ENCODE data around the gene RAPGEF5. TPM values are rescaled to one million over a fixed set of nuclear protein-coding genes. Genes with fewer than 3 reads are reported as not detected.

RAPGEF5 gene
- total RNA-seq, 3 donors from 2014 or later = 0.21 to 1.3 (median 0.56) TPM

DNA sequence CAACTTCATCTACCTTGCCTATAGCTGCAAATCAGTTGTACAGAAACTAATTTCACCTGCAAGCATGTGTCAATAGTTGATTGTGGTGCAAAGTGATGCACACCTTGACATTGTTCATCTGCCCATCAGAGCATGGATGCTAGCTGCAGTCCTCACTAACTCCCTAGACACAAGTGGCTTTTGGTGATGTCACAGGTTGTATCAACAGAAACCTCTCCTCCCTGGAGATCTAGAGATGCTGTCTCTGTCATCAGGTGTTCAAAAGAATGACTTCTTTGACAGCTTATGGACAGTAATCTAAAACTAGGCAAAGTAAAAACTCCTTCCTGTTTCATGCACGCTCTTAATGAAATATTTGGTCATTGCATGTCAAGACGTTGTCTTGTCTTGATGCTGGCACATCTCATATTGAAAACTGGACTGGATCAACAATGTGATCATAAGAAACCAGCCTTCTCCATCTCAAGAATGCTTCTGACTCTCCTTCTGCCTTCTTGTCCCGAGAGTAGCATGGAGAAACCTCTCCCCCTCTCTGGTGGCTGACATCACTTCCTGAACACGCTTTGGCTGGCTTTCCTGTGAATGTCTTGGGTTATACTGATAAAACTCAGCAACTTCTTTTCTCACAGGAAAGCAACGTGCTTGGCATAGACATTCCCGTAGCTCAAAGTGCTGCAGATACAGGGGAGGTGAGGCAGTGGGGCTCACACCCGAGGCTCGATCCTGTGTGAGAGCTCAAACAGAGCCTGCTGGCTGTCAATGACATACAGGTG lies 235.1 kb downstream of the RAPGEF5 start:
- Mint-ChIP-seq H3K27me3 (ENCODE audit: low read depth) (peaks cover 23% of the 10 kb centered on the region), H3K9me3 (no peaks in the 10 kb centered on the region), H3K4me3 (peak overlapping the region; percentile 19), H3K4me1 (ENCODE audit: low read depth) (peaks cover 8% of the 10 kb centered on the region), H3K36me3 (ENCODE audit: insufficient read depth) (no peaks in the 10 kb centered on the region)
- peak in 1 of 2 donors; percentile 37 for ATAC-seq
- no peak for DNase-seq

DNA sequence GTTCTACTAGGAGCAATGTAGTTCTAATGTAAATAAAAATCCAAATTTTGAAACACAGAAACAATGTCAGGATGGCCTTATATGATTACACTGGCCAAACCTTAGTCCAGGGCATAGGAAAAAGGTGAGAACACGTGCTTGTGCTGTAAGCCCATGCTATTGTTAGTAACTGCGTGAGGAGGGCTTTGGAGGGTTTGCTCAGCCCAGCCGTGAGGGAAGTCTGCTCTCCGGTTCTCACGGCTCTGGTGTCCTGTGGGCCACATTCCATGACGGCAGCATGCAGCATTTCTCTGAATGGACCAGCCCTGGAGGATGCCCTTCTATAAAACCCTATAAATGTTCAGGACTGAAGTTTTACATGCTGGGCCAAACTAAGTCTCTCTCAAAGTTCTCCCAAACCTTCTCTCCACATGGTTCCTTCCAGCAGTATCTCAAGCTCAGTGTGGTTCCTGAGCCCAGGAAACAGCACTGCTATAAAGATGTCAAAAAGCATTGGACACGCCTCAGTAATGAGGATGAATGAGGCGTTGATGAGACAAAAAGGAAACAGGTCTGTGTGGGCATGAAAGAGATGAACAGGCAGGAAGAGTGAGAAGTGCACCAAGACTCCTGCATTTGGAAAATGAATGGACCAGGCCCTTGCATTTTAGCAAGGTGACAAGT lies 236.4 kb downstream of the RAPGEF5 start:
- Mint-ChIP-seq H3K27me3 (ENCODE audit: low read depth) (peaks cover 17% of the 10 kb centered on the region), H3K4me1 (ENCODE audit: low read depth) (peaks cover 8% of the 10 kb centered on the region), H3K4me3 (no peak overlapping the region), H3K9me3 (no peaks in the 10 kb centered on the region), H3K36me3 (ENCODE audit: insufficient read depth) (no peaks in the 10 kb centered on the region)
- ATAC-seq = no peak
- DNase-seq = no peak

DNA sequence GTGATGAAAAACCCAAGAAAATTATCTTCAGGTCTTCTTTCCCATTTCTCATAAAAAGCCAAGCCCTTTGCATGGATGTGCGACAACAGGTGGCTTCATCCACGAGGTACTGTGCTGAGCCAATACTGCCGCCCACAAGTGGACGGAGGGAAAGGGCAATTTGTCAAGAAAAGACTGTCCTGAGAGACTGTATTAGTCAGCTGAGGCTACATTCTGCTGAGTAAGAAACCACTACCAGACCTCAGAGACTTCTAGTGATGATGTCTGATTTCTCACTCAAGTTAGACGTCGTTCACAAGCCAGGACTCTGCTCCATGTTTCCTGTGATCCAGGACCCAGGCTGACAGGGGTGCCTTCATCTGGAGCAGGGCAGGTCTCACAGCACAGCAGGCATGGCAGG lies 239.7 kb downstream of the RAPGEF5 start:
- Mint-ChIP-seq H3K4me3 (no peak overlapping the region), H3K9me3 (no peaks in the 10 kb centered on the region), H3K36me3 (ENCODE audit: insufficient read depth) (no peaks in the 10 kb centered on the region), H3K27me3 (ENCODE audit: low read depth) (peaks cover 7% of the 10 kb centered on the region), H3K4me1 (ENCODE audit: low read depth) (peaks cover 6% of the 10 kb centered on the region)
- ATAC-seq = no peak
- no peak for DNase-seq

DNA sequence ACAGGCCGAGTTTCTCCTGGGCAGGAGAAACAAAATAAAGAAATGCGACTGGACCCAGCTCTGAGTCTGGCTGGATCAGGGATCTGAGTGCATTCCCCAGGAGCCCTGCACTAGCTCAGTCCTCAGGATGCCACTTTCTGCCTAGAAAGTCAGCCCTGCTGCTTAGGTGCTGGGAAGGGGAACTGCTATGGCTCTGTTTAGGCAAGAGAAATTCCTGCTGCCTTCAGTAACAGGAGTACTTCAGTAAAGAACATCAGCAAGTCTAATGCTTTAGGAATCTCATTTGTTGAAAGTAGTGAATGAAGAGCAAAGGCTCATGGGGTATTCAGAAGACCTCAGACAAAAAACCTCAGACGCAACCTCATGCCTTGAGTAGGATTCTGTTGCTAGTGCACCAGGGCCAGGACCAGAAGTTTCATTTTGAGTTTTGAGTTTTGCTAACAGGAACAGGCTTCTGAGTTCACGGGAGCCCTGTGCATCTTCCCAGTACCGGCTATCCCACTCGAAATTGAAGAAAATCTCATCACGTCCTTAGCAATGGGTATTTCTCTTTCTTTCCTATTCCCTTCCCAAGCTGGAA lies 240.4 kb downstream of the RAPGEF5 start:
- ATAC-seq (no peak), DNase-seq (no peak)
- no peaks in the 10 kb centered on the region for H3K36me3 Mint-ChIP-seq (ENCODE audit: insufficient read depth)
- peaks cover 9% of the 10 kb centered on the region for H3K27me3 Mint-ChIP-seq (ENCODE audit: low read depth)
- H3K4me3 Mint-ChIP-seq = no peak overlapping the region
- no peaks in the 10 kb centered on the region for H3K9me3 Mint-ChIP-seq
- no peaks in the 10 kb centered on the region for H3K4me1 Mint-ChIP-seq (ENCODE audit: low read depth)

DNA sequence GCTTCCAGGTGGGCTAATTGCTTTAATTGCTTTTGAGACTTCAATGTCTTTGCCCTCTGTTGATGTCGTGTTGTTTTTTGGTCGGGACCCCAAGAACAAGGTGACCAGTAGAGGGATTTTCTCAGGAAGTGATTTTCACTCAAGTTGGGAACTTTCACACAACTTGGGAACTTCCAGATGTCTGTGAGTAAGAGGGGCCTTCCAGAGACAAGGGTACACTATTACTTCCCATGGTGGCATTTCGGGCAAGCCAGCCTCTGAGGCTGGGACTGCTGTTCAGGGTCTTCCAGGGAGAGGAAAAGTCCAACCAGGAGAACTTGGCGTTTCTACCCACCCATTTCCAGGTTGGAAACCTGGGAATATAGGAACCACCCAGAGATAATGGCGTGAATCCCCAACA lies 241.3 kb downstream of the RAPGEF5 start:
- Mint-ChIP-seq H3K4me3 (no peak overlapping the region), H3K9me3 (no peaks in the 10 kb centered on the region)
- no peak for DNase-seq

DNA sequence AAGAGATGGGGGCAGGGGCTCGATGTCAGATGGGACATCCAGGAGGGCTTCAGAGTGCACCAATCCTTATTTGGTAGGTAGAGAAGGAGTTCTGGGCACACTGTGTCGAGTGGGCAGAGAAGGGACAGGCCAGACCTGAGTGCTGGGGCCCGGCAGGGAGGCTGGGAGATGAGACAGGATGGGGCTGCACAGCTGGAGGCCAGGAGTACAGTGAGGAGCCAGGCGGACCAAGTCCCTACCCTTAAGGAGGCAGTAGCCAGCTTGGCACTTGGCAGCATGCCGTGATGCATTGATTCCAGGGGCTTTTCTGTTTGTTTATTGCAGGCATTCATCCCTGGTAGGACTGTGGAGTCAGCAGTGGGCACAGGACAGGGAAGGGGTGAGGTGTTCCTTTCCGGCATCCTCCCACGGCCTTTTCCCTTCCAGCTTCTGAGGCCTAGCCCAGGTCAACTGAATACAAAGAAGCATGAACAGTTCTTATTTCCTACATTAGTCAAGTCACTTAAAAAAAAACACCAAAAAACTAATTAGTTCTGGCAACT lies 242.4 kb downstream of the RAPGEF5 start:
- Mint-ChIP-seq H3K4me1 (ENCODE audit: low read depth) (no peaks in the 10 kb centered on the region), H3K27me3 (ENCODE audit: low read depth) (peaks cover 14% of the 10 kb centered on the region), H3K9me3 (no peaks in the 10 kb centered on the region), H3K36me3 (ENCODE audit: insufficient read depth) (no peaks in the 10 kb centered on the region), H3K4me3 (no peak overlapping the region)
- ATAC-seq (no peak), DNase-seq (no peak)

More for the DNA sequence above, 241.3 kb downstream of the RAPGEF5 start:
- ATAC-seq = no peak
- H3K27me3 Mint-ChIP-seq (ENCODE audit: low read depth) = peaks cover 13% of the 10 kb centered on the region
- no peaks in the 10 kb centered on the region for H3K4me1 Mint-ChIP-seq (ENCODE audit: low read depth)
- H3K36me3 Mint-ChIP-seq (ENCODE audit: insufficient read depth) = no peaks in the 10 kb centered on the region

DNA sequence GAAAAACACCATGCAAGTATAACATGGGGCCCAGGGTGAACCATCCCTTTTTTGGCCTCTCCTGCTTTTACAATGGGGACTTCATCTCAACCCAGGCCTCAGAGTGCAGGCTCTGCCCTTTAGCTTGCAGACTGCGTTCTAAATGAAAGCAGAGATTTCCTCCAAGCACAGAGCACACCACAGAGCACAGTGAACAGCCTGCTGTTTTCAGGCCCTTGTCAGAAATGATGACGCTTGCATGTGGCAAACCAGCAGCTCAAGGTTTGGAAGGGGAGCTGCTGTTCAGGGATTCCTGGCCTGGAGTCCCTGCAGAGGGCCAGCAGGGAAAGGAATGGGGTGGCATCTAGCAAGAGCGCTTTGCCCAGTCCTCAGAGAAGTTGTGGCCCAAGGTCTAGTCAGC lies 243.9 kb downstream of the RAPGEF5 start:
- Mint-ChIP-seq H3K36me3 (ENCODE audit: insufficient read depth) (no peaks in the 10 kb centered on the region), H3K9me3 (no peaks in the 10 kb centered on the region), H3K4me1 (ENCODE audit: low read depth) (no peaks in the 10 kb centered on the region), H3K27me3 (ENCODE audit: low read depth) (peaks cover 16% of the 10 kb centered on the region), H3K4me3 (no peak overlapping the region)
- DNase-seq (no peak), ATAC-seq (no peak)

DNA sequence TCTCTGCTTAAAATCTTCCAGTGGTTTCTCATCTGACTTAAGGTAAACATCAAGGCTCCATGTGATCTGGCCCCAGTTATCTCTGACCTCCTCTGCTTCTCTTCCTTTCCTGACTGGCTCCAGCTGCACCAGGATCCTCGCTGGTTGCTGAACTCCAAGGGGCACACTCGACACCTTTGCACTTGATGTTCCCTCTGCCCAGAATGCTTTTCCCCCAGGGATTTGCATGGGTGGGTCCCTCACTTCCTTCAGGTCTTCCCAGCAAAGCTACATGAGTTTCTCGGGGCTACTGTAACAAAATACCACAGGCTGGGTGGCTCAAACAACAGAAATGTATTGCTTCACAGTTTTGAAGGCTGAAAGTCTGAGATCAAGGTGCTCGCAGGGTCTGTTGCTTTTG lies 245.3 kb downstream of the RAPGEF5 start:
- Mint-ChIP-seq H3K9me3 (no peaks in the 10 kb centered on the region), H3K4me3 (no peak overlapping the region), H3K36me3 (ENCODE audit: insufficient read depth) (no peaks in the 10 kb centered on the region), H3K27me3 (ENCODE audit: low read depth) (peaks cover 9% of the 10 kb centered on the region), H3K4me1 (ENCODE audit: low read depth) (no peaks in the 10 kb centered on the region)
- ATAC-seq (no peak), DNase-seq (no peak)

DNA sequence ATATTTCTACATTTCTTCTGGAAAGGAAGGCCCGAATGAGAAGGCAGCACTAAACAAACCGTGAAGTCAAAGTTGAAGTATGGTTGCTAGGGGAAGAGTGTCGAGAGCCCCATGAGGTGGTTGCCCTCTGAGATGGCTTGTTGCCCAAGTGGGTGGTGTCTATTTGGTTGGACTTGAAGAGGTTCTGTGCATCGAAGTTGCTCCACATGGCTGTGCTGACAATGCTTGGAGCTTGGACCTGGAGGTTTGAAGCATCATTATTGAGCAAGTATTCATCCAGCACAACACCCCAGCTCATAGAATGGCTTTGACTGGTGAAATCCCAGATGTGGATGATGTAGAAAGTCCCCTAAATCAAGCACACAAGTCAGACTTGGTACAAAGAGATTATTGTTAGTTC lies 246.1 kb downstream of the RAPGEF5 start:
- H3K27me3 Mint-ChIP-seq (ENCODE audit: low read depth) = peaks cover 9% of the 10 kb centered on the region
- ATAC-seq (no peak), DNase-seq (no peak)
- no peaks in the 10 kb centered on the region for H3K4me1 Mint-ChIP-seq (ENCODE audit: low read depth)
- H3K36me3 Mint-ChIP-seq (ENCODE audit: insufficient read depth) = no peaks in the 10 kb centered on the region
- no peak overlapping the region for H3K4me3 Mint-ChIP-seq
- H3K9me3 Mint-ChIP-seq = no peaks in the 10 kb centered on the region

DNA sequence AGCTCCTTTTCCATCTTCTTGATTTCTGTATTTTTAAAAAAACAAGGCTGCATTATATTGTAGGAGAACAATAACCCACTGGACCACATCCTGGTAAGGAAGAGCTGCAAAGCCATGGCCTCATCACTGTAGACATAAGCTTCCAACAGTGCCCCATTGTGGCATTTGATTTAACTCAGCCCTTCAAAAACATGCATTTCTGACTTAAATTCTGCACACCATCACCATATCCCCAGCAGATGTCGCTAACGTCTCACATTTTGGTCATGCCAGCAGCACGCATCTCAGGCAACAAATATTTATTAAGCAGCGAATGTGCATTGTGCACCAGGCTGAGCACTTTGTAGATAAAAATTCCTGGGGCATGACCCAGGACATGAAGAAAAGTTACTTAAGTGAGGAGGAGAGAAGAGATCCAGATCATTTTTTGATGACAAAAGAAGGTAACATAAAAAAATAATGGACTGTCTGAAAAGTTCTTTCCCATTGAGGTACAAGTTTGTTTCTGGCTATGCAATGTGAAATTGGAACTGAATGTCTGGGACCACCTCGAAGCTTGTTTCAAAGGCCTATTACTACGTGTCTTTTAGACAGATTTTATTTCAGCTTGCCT lies 246.6 kb downstream of the RAPGEF5 start:
- H3K27me3 Mint-ChIP-seq (ENCODE audit: low read depth) = peaks cover 9% of the 10 kb centered on the region
- ATAC-seq = peak; percentile 73 to 75
- peak; percentile 52 for DNase-seq
- H3K9me3 Mint-ChIP-seq = no peaks in the 10 kb centered on the region
- H3K36me3 Mint-ChIP-seq (ENCODE audit: insufficient read depth) = no peaks in the 10 kb centered on the region
- no peak overlapping the region for H3K4me3 Mint-ChIP-seq
- H3K4me1 Mint-ChIP-seq (ENCODE audit: low read depth) = no peaks in the 10 kb centered on the region

DNA sequence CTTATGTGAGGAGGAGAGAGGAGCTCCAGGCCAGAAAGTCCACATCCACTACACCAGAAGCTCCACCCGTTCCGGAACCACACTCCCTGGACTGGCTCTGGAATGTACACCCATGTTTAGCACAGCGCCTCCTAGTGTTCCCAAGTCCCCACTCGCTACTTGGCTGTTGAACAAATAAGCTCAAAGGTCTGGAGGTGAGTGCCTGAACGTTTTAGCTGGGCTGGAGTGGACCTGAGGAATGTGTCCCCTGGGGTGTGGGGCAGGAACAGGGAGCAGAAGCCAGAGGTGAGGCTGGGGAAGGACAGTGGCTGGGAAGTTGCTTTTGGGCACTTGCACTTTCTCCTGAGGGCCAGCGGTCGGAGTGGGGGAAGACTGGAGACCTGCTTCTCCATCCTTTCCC lies 247.2 kb downstream of the RAPGEF5 start:
- Mint-ChIP-seq H3K4me3 (no peak overlapping the region), H3K4me1 (ENCODE audit: low read depth) (no peaks in the 10 kb centered on the region), H3K9me3 (no peaks in the 10 kb centered on the region), H3K27me3 (ENCODE audit: low read depth) (peaks cover 9% of the 10 kb centered on the region), H3K36me3 (ENCODE audit: insufficient read depth) (no peaks in the 10 kb centered on the region)
- ATAC-seq = no peak
- no peak for DNase-seq

DNA sequence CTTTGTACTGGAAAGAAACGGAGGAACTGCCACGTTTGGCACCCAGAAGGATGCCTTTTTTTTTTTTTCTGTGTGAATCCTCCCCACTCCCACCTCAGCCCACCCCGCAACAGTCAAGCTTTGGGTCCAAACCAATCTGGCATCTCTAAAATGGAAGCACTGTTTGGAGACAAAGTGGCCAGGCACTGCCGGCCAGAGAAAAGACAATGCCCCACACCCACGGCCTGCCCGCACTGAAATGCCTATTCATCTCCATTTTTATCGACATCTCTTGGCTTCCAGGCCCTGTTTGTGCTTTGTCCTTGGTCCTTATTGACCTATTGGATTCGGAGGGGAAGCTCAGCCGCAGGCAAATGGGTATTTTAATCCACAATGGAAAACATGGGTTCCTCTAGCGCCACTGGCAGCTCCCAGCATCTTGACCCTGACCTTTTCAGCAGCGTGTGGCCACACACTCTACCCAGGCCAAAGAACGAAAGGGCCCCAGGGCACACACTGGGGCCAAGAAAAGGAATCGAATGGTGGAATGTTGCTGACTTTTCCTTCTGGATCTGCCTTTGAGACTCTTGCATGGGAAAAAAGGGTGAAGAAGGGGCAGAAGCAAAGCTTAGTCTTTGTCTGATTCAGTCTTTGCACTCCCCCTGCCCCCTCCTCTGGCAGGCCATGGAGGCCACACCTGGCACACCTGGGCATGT lies 248.7 kb downstream of the RAPGEF5 start:
- Mint-ChIP-seq H3K27me3 (ENCODE audit: low read depth) (peaks cover 13% of the 10 kb centered on the region), H3K4me1 (ENCODE audit: low read depth) (peaks cover 4% of the 10 kb centered on the region), H3K4me3 (no peak overlapping the region), H3K9me3 (no peaks in the 10 kb centered on the region), H3K36me3 (ENCODE audit: insufficient read depth) (no peaks in the 10 kb centered on the region)
- DNase-seq (no peak), ATAC-seq (no peak)

DNA sequence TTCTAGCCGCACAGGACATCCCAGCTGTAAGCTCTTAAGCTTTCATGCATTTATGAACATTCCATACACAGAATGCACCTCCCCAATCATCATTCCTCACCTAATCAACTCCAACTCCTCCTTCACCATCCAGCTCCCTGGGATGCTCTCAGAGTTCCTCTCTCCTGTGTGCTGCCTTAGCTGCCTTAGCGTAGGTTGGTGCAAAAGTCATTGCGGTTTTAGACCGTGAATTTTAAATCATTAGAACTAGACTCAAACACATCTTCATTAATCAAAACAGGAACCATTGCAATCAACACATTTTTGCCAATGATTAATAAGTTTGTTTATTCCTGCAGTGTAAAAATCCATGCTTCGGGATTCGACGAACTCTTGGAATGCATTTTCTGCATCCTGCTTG lies 251.4 kb downstream of the RAPGEF5 start:
- H3K9me3 Mint-ChIP-seq = no peaks in the 10 kb centered on the region
- no peaks in the 10 kb centered on the region for H3K36me3 Mint-ChIP-seq (ENCODE audit: insufficient read depth)
- H3K4me3 Mint-ChIP-seq = no peak overlapping the region
- no peak for ATAC-seq
- no peak for DNase-seq
- H3K27me3 Mint-ChIP-seq (ENCODE audit: low read depth) = peaks cover 20% of the 10 kb centered on the region
- peaks cover 7% of the 10 kb centered on the region for H3K4me1 Mint-ChIP-seq (ENCODE audit: low read depth)
